Glutamatergic neuron (in vitro differentiated cells): Measurements from ENCODE around the gene P3H3. TPM values are rescaled to one million over a fixed set of nuclear protein-coding genes. Genes with fewer than 3 reads are reported as not detected.

Source experiments
- DNase-seq: peaks from one replicate; pipeline ENCODE4 v3.0.0; 2022
- H3K27ac Mint-ChIP-seq: one replicate; pipeline ENCODE4 v1.8.0; 2020; ENCODE audit warnings: mild to moderate bottlenecking, mixed read lengths, inconsistent platforms; ENCODE audit not compliant: unreplicated experiment
- H3K27me3 Mint-ChIP-seq: one replicate; pipeline ENCODE4 v1.8.0; 2020; ENCODE audit warnings: mild to moderate bottlenecking, moderate library complexity, mixed read lengths, inconsistent platforms; ENCODE audit not compliant: unreplicated experiment
- H3K36me3 Mint-ChIP-seq: one replicate; pipeline ENCODE4 v1.8.0; 2020; ENCODE audit warnings: mild to moderate bottlenecking, mixed read lengths, inconsistent platforms; ENCODE audit not compliant: unreplicated experiment
- H3K4me1 Mint-ChIP-seq: one replicate; pipeline ENCODE4 v1.8.0; 2020; ENCODE audit warnings: mild to moderate bottlenecking, low read depth, mixed read lengths, inconsistent platforms; ENCODE audit not compliant: unreplicated experiment
- H3K4me3 Mint-ChIP-seq: one replicate; pipeline ENCODE4 v1.8.0; 2020; ENCODE audit warnings: mild to moderate bottlenecking, mixed read lengths, inconsistent platforms; ENCODE audit not compliant: unreplicated experiment
- H3K9me3 Mint-ChIP-seq: one replicate; pipeline ENCODE4 v1.8.0; 2020; ENCODE audit warnings: mild to moderate bottlenecking, moderate library complexity, mixed read lengths, inconsistent platforms; ENCODE audit not compliant: unreplicated experiment
- total RNA-seq: library from RNA; stranded (reverse); fragmentation: NEBNext Ultra II Directional; extraction: Animal tissue kit (Norgen Biotek cat#: 25700); gene quantifications from one replicate; pipeline ENCODE4 v1.2.1, GENCODE V29; 2021; ENCODE audit not compliant: unreplicated experiment
- TF ChIP-seq, protein P1 (sequence below): fragments of 200-600 bp; sonication (generic); IDR thresholded peaks from one replicate; pipeline ENCODE4 v1.5.0; 2021; ENCODE audit not compliant: partially characterized antibody, unreplicated experiment

P3H3 gene
- total RNA-seq, 1 donor from 2014 or later = 58.4 TPM

DNA sequence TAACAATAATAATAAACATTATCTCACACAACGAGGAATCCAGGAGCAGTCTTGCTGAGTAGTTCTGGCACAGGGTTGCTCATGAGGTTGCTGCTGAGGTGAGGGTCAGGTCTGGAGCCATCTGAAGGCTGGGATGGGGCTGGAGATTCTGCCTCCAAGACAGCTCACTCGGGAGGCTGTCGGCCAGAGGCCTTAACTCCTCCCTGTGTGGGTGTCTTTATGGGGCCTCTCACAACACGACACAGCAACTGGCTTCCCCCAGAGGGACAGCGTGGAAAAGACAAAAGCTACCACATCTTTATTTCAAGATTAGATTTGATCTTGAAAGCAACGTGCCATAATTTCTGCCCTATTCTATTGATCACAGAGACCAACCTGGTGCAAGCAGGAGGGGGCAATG lies 46.1 kb upstream of the P3H3 start:
- Mint-ChIP-seq H3K4me3 (no peak overlapping the region), H3K36me3 (no peaks in the 10 kb centered on the region), H3K9me3 (peaks cover 15% of the 10 kb centered on the region), H3K4me1 (peaks cover 29% of the 10 kb centered on the region), H3K27me3 (peaks cover 15% of the 10 kb centered on the region), H3K27ac (no peak overlapping the region)
- no peak for DNase-seq
- TF ChIP-seq, protein P1, sequence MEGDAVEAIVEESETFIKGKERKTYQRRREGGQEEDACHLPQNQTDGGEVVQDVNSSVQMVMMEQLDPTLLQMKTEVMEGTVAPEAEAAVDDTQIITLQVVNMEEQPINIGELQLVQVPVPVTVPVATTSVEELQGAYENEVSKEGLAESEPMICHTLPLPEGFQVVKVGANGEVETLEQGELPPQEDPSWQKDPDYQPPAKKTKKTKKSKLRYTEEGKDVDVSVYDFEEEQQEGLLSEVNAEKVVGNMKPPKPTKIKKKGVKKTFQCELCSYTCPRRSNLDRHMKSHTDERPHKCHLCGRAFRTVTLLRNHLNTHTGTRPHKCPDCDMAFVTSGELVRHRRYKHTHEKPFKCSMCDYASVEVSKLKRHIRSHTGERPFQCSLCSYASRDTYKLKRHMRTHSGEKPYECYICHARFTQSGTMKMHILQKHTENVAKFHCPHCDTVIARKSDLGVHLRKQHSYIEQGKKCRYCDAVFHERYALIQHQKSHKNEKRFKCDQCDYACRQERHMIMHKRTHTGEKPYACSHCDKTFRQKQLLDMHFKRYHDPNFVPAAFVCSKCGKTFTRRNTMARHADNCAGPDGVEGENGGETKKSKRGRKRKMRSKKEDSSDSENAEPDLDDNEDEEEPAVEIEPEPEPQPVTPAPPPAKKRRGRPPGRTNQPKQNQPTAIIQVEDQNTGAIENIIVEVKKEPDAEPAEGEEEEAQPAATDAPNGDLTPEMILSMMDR = no peak

DNA sequence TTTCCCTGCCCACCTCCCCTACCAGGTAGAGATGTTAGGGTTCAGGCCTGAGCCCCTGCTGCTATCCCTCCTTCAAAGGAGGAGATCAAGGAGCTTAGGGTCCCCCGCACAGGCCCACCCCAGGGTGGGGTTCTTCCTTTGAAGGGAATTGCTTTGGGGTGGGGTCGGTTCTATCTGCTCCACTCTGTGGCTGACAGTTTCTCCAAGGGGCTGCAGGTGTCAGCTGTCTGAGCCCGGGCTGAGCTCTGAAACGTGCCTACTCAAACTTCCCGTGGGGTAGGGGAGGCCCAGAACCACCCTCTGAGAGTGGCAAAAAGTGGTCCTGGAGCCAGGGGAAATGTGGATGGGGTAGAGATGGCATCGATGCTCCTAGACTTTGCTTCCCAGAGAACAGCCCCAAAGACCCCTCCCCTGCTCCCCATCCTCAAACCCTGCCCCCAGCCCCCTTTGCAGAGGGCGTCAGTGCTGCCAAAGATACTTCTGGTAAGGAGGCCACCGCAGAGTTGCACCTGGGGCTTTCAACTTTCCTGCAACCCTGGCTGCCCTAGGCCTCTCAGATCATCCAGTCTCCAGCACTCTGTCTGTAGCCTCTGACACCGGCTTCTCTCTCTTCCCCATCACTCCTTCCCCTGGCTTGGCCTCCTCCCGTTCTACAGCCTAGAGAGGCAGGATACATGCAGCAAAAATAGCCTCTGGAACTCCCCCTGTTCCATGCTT lies 45.2 kb upstream of the P3H3 start:
- TF ChIP-seq, protein P1 = no peak
- Mint-ChIP-seq H3K36me3 (no peaks in the 10 kb centered on the region), H3K27ac (no peak overlapping the region), H3K9me3 (peaks cover 15% of the 10 kb centered on the region), H3K4me3 (no peak overlapping the region), H3K27me3 (peaks cover 12% of the 10 kb centered on the region), H3K4me1 (peaks cover 27% of the 10 kb centered on the region)
- no peak for DNase-seq

DNA sequence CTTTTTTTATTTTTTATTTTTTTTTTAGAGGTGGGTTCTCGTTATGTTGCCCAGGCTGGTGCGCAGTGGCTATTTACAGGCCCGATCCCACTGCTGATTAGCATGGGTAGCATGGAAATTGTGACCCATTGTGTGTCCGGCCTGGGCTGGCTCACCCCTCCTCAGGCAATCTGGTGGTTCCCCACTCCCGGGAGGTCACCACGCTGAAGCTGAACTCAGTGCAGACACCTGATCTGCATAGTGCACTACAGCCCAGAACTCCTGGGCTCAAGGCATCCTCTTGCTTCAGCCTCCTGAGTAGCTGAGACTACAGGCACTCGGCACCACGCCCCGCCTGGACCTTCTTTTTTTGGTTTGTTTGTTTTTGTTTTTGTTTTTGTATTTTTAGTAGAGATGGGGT lies 44.4 kb upstream of the P3H3 start:
- Mint-ChIP-seq H3K4me3 (no peak overlapping the region), H3K9me3 (peaks cover 10% of the 10 kb centered on the region), H3K27ac (no peak overlapping the region), H3K27me3 (peaks cover 6% of the 10 kb centered on the region), H3K4me1 (peaks cover 18% of the 10 kb centered on the region), H3K36me3 (no peaks in the 10 kb centered on the region)
- TF ChIP-seq, protein P1 = no peak
- DNase-seq = no peak

DNA sequence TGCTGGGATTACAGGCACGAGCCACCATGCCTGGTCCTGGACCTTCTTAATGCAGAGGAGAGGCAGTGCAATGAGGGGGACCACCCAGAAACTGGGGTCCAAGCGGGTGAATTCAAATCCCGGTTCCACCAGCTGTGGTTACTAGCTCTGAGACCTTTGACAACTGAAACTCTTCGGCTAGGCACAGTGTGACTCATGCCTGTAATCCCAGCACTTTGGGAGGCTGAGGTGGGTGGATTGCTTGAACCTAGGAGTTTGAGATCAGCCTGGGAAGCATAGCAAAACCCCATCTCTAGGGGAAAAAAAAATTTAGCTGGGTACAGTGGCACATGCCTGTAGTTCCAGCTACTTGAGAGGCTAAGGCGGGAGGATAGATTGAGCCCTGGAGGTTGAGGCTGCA lies 43.9 kb upstream of the P3H3 start:
- H3K4me3 Mint-ChIP-seq = no peak overlapping the region
- H3K4me1 Mint-ChIP-seq = peaks cover 15% of the 10 kb centered on the region
- no peak overlapping the region for H3K27ac Mint-ChIP-seq
- no peak for DNase-seq
- H3K36me3 Mint-ChIP-seq = no peaks in the 10 kb centered on the region
- TF ChIP-seq, protein P1 = no peak
- H3K9me3 Mint-ChIP-seq = peaks cover 5% of the 10 kb centered on the region
- H3K27me3 Mint-ChIP-seq = peaks cover 5% of the 10 kb centered on the region

DNA sequence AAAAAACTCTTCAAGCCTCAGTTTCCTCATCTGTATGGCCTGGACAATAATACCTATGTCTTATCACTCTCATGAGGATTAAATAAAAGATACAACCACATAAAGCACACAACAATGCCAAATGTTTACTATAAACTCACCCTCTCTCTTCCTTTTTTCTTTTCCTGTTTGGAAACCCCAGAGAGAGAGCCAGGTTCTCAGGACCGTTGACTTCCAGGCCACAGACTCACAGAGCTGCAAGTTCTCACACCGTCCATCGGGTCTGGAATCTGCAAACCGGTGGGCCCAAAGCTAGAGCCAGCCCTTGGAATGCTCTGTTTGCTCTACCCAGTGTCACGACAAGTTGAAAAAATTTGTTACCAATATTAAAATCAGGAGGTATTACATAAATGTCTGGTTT lies 43.4 kb upstream of the P3H3 start:
- TF ChIP-seq, protein P1 = no peak
- Mint-ChIP-seq H3K27me3 (peaks cover 5% of the 10 kb centered on the region), H3K4me1 (peaks cover 11% of the 10 kb centered on the region), H3K4me3 (no peak overlapping the region), H3K9me3 (peaks cover 2% of the 10 kb centered on the region), H3K36me3 (no peaks in the 10 kb centered on the region), H3K27ac (no peak overlapping the region)
- DNase-seq = no peak
